Measurements from ENCODE around the gene SEC23B. TPM values are rescaled to one million over a fixed set of nuclear protein-coding genes. Genes with fewer than 3 reads are reported as not detected.
"Not testable (repeated sequence)": the region's sequence is repeated elsewhere in the genome, so short reads cannot be mapped to it uniquely, and the experiment has no call there.

The SEC23B gene
- total RNA-seq, 1 experiment from 2014 or later: 74.9 TPM

DNA sequence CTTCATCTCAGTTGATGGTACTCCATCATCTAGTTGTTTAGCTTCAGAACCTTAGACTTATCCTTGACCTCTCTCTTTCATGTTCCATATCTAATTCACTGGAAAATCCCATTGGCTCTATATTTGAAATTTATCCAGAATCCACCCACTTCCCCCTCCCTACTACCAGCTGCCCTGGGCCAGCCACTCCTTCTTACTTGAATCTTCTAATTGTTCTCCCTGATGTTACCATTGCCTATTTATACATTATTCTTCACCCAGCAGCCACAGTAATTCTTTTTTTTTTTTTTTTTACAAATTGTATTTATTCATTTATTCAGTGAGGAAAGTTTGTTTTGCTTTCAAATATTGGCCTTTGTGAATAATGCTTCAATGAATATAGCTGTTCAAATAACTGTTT is 8.2 kb downstream of the SEC23B start:
- in situ Hi-C loops (cut with HindIII; ENCODE audit: low pct_unique_long_range_greater_than_20kb, low sequenced_read_pairs): no loop called here
- DNase-seq (ENCODE audit: low read depth): no peak

DNA sequence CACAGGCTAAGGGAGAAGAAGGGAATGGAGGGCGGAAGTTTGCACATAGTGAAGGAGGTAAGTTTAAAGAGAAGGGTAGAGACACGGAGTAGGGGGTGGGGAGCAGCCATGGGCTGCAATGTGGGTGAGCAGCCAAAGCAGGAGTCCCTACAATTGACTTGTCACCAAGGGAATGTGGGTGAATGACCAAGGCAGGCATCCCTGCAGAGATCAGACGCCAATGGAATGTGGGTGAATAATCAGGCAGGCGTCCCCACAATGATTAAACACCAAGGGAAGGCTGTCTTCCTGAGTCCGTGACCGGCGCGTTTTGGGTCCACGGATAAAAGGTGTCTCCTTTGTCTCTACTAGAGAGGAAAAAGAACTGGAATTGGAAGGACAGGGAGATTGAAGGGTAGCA is 14.3 kb downstream of the SEC23B start:
- DNase-seq (ENCODE audit: low read depth); in situ Hi-C loops (cut with HindIII; ENCODE audit: low pct_unique_long_range_greater_than_20kb, low sequenced_read_pairs): not testable (repeated sequence)

DNA sequence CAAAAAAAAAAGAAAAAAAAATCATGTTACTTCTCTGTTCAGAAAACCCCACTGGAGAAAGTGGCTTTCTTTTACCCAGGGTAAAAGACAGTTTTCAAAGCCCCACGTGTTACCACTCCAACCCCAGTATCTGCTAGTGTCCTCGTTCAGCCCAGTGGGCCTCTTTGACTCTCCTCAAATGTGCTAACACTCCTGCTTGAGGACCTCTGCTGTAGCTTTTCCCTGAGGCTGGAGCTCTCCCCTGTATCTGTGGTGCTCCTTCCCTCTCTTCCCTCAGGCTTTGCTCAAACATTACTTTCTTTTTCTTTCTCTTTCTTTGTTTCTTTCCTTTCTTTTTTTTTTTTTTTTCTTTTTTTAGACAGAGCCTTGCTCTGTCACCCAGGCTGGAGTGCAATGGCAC is 15.3 kb downstream of the SEC23B start:
- DNase-seq (ENCODE audit: low read depth): no peak
- in situ Hi-C loops (cut with HindIII; ENCODE audit: low pct_unique_long_range_greater_than_20kb, low sequenced_read_pairs): no loop called here

DNA sequence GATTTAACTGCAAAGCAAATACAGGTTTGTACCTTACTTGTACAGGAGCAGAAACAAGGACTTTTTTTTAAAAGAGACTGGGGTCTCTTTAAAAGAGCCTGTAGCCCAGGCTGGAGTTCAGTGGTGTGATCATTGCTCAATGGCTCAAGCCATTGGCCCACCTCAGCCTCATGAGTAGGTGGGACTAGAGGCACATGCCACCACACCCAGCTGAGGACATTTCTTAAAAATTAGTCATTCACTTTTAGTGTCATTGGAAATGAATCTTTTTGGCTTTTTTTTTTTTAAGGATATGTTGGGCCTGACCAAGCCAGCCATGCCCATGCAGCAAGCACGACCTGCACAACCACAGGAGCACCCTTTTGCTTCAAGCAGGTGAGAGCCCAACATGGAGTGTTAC is 16.9 kb downstream of the SEC23B start:
- in situ Hi-C loops (cut with HindIII; ENCODE audit: low pct_unique_long_range_greater_than_20kb, low sequenced_read_pairs): no loop called here
- peak; percentile 59 for DNase-seq (ENCODE audit: low read depth)

DNA sequence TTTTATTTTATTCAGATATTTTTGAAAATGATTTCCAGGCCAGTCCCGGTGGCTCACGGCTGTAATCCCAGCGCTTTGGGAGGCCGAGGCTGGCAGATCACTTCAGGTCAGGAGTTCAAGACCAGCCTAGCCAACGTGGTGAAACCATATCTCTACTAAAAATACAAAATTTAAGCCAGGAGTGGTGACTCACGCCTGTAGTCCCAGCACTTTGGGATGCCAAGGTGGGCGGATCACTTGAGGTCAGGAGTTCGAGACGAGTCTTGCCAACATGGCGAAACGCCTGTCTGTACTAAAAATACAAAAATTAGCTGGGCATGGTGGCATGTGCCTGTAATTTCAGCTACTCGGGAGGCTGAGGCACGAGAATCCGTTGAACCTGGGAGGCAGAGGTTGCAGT is 19.0 kb downstream of the SEC23B start:
- in situ Hi-C loops (cut with HindIII; ENCODE audit: low pct_unique_long_range_greater_than_20kb, low sequenced_read_pairs); DNase-seq (ENCODE audit: low read depth): not testable (repeated sequence)

DNA sequence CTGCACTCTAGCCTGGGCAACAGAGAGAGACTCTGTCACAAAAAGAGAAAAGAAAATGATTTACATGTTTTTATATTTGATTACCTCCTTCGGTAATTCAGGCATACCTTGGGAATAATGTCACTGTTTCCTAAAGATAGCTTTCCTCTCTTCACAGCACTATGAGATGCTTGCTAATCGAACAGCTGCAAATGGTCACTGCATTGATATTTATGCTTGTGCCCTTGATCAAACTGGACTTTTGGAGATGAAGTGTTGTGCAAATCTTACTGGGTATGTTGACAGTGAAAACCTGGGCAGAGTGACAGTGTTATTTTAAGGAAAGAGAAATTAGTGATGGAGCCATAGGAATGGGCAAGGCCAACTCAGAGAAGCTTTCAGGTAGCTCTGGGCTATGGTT is 19.6 kb downstream of the SEC23B start:
- no peak for DNase-seq (ENCODE audit: low read depth)
- in situ Hi-C loops (cut with HindIII; ENCODE audit: low pct_unique_long_range_greater_than_20kb, low sequenced_read_pairs): no loop called here

DNA sequence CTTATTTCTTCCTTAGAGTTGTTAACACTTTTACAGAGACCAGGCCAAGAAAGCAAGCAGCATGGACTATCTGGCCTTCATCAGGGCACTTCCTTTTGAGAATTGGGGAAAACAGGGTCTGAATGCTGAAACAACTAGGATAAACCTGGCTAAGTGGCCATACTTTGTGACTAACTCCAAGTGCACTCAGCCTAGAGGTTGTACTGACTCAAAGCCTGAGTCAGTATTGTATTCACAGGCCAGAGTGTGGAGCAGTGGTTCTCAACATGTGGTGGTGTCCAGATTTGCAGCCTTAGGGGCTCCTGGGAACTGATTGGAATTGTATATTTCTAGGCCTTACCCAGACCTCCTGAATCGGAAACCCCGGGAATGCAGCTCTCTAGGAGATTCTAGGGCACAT is 20.1 kb downstream of the SEC23B start:
- in situ Hi-C loops (cut with HindIII; ENCODE audit: low pct_unique_long_range_greater_than_20kb, low sequenced_read_pairs): no loop called here
- DNase-seq (ENCODE audit: low read depth): no peak

DNA sequence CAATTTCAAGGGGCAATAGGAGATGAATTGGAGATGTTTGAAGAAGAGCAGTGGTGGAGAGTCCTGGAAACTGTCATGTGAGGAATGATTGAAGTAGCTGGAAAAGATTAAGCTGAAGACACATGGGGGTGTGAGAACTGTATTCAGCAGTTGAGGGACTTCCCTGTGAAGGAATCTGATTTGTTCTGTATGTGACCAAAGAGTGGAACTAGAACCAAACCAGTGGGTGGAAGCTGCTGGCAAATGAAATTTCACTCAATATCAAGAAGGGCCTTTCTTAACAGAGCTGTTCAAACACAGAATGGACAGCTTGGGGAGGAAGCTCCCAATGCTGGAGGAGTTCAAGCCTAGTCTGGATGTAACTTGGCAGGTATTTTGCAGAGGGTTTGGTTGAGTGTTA is 21.3 kb downstream of the SEC23B start:
- in situ Hi-C loops (cut with HindIII; ENCODE audit: low pct_unique_long_range_greater_than_20kb, low sequenced_read_pairs): no loop called here
- no peak for DNase-seq (ENCODE audit: low read depth)

DNA sequence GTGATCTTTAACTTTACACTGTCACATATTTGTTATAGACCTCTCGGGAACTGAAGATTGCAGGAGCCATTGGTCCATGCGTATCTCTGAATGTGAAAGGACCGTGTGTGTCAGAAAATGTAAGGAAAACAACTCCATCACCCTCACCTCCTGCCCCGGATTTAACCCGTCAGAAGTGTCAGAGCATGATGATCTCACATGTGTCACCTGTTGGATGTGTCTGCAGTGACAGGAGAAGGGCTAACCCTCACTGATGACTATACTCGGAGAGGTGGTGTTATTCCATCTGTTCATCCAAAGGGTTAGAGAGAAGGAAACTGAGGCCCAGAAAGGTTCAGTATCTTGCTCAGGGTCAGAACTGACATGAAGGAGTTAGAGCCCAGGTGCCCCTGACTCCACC is 24.9 kb downstream of the SEC23B start:
- in situ Hi-C loops (cut with HindIII; ENCODE audit: low pct_unique_long_range_greater_than_20kb, low sequenced_read_pairs): no loop called here
- DNase-seq (ENCODE audit: low read depth): no peak

DNA sequence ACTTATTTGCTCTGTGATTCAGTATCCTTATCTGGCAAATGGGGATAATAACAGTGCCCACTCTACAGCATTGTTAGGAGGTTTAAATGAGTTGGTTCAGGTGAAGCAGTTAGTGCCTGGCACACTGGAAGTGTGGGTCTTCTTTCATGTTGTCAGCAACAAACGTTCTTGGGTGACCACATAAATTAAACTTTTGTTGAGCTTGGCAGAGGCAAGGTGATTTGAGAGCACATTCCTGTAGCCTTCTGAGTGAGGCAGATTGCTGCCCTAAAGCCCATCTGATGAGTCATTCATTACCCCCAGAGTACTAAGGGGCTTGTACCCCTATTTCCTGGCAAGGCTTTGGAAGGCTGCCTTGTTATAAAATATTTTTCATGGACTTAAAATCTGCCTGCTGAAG is 25.8 kb downstream of the SEC23B start:
- in situ Hi-C loops (cut with HindIII; ENCODE audit: low pct_unique_long_range_greater_than_20kb, low sequenced_read_pairs): no loop called here
- DNase-seq (ENCODE audit: low read depth): no peak

DNA sequence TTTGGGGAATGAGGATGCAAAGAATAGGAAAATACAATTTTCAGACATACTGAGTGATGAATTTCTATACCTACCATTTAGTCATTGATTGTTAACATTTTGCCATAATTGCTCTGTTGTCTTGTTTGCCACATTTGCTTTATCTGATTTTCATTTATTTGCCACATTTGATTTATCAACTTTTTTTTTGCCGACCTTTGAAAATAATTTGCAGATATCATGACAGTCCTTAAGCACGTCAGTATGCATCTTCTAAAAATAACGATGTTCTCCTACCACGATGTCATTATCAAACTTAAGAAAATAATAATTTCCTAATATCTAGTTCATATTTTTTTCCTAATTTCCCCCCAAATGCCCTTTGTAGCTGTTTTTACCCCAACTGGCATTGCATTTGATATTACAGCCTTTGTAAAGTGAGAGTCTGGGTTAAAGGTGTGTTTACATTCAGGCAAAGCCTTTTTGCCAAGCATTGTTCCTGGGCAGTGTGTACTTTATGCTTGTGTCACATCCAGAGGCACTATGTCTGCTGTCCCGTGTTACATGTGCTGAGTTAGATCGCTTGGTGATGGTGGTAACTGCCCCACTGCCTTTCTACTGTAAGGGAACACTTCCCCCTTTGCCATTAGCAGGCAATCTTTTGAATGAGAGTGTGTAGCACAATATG is 26.4 kb downstream of the SEC23B start:
- in situ Hi-C loops (cut with HindIII; ENCODE audit: low pct_unique_long_range_greater_than_20kb, low sequenced_read_pairs): no loop called here
- DNase-seq (ENCODE audit: low read depth): no peak

DNA sequence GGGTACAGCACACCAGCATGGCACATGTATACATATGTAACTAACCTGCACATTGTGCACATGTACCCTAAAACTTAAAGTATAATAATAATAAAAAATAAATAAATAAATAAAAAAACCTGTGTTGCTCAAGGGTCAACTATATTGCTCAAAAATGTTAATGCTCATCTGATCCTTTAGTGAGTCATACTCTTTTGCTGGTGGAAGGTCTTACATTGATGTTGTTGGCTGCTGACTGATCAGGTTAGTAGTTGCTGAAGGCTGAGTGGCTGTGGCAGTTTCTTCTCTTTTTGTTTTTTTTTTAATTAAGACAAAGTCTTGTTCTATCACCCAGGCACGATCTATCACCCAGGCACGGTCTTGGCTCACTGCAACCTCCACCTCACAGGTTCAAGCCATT is 29.9 kb downstream of the SEC23B start:
- in situ Hi-C loops (cut with HindIII; ENCODE audit: low pct_unique_long_range_greater_than_20kb, low sequenced_read_pairs): no loop called here
- DNase-seq (ENCODE audit: low read depth): no peak

DNA sequence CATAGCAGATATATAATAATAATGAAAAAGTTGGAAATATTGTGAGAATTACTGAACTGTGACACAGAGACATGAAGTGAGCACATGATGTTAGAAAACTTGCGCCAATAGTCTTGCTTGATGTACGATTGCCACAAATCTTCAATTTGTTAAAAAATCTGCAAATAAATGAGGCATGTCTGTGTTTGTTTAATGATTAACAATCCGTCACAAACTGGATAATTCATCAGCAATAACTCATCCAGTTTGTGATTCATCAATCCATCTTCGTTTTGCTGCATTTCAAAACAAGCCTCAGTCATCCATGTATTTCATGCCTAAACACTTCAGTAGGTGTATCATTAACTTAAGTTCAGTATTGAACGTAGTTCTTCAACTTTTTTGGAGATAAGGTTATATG is 34.0 kb downstream of the SEC23B start:
- in situ Hi-C loops (cut with HindIII; ENCODE audit: low pct_unique_long_range_greater_than_20kb, low sequenced_read_pairs): no loop called here
- DNase-seq (ENCODE audit: low read depth): peak; percentile 90

DNA sequence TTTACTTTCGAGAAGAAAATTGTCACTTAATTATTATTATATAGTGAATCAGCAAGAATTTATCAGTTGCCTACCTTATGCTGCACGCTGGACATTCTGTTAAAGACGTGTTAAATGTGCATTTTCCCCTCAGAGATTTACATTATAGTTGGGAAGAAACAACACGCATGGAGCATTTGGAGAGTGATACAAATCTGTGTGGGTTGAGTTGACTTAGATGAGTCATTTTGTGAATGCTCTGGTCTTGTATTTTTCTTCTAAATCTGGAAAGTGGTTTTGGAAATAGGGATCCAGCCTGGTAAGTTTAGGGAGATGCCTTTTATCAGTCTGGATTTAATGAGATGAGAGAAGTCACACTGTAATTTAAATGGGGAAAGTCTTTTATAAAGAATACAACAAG is 35.5 kb downstream of the SEC23B start:
- in situ Hi-C loops (cut with HindIII; ENCODE audit: low pct_unique_long_range_greater_than_20kb, low sequenced_read_pairs): no loop called here
- DNase-seq (ENCODE audit: low read depth): no peak

DNA sequence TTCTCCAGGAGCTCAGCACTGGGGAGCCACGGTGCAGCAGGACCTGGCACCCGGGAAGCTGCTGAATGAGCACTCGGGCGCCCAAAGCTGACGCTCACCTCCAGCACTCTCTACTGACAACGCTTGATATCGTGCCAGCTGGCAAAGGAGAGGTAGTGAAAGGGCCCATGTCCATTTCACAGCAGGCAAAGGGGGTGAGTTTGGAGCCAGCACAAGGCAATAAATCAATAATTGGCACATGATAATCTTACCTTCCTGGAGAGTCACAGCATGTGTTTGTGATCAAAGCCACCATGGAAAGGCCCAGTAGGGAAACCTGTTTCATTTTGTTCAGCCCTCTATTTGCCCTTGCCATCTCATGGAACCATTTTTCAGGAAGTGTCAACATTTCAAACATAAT is 36.2 kb downstream of the SEC23B start:
- in situ Hi-C loops (cut with HindIII; ENCODE audit: low pct_unique_long_range_greater_than_20kb, low sequenced_read_pairs): no loop called here
- no peak for DNase-seq (ENCODE audit: low read depth)

DNA sequence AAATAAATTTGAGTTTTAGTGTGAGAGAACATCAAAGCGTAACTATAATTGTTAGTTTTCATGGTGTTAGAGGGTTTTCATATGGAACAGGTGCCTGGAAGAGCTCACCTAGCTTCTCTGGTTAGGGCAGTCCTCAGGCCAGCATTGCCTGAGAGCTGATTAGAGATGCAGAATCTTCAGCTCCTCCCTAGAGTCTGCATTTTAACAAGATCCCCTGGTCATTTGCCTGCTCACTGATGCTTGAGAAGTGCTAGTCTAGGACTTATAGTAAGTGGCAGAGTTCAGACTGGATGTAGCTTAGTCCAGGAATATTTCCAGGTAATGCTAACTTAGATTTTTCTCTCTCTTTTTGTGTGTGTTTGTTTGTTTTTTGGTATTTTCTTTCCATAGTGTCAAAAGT is 37.8 kb downstream of the SEC23B start:
- in situ Hi-C loops (cut with HindIII; ENCODE audit: low pct_unique_long_range_greater_than_20kb, low sequenced_read_pairs): no loop called here
- peak; percentile 39 for DNase-seq (ENCODE audit: low read depth)

DNA sequence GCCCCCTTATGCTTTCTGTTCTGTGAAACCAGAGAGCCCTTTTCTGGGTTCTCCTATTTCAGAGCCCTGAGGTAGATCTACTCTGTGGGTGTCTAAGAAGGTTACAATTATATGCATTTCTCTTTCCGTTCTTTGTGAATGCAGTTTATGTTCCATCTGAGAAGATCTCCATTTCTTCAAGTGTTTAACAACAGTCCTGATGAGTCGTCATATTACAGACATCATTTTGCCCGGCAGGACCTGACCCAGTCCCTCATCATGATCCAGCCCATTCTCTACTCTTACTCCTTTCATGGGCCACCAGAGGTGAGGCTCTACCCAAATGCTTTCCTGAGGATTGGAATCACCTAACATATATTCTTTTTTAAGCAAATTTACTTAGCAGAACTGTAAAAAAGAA is 40.7 kb downstream of the SEC23B start:
- no peak for DNase-seq (ENCODE audit: low read depth)
- in situ Hi-C loops (cut with HindIII; ENCODE audit: low pct_unique_long_range_greater_than_20kb, low sequenced_read_pairs): no loop called here

DNA sequence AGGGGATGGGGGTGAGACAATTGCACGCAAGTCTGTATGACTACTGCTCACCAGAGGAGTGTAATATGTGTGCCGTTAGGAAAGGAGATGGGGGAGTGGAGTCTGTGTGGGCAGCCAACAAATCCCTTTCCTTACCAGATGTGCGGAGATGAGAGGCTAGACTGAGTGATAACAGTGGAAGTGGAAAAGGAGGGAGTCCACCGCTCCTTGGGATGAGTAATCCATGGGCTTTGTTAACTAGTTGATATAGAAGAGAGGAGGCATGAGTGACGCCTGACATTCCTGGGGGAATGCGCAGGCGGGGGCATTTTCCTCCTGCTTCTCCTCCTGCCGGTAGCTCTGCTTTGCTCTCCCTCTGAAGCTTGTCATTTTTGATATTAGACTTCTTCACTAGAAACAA is 46.0 kb downstream of the SEC23B start:
- no peak for DNase-seq (ENCODE audit: low read depth)
- in situ Hi-C loops (cut with HindIII; ENCODE audit: low pct_unique_long_range_greater_than_20kb, low sequenced_read_pairs): no loop called here

DNA sequence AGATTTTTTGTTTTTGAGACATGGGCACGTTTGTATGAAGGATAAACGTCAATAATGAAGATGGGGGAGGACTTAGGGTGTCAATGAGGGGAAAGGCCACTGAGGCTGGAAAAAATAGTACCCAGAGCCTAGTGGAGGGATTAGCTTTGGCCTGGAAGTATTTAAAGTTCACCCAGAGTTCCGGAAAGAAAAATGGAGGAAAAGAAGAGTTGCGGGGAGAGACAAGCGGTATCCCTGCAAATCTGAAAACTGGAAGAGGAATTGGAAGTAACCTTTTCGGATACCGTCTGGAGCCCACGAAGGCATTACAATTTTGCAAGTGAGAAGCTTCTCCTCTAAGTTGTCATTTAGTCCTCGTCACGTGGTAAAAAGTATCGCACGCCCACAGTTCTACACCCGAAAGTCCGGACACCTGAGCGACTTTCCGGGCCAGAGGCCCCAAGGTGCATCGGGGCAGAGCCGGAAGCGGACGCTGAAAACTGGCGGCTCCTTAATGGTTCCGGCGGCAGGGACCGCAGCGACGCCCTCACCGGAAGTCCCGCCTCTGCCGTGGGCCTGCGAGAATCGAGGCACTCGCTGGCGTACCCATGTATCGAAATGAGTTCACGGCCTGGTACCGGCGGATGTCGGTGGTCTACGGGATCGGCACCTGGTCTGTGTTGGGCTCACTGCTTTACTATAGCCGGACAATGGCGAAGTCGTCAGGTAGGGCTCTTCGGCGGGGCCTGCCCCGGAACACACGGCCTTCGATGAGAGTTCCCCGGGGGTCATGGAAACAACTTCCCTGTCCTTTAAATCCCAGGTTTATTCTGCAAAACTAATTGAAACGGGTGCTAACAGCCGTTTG is 59.4 kb downstream of the SEC23B start, which contains the start of gene SMIM26:
Gene SMIM26 (plus strand): TSS at position 541 of the 847 bp plus-strand sequence. CDS start 47 bp downstream, at position 588.
- in situ Hi-C loops (cut with HindIII; ENCODE audit: low pct_unique_long_range_greater_than_20kb, low sequenced_read_pairs): no loop called here
- DNase-seq (ENCODE audit: low read depth): peak; percentile 88

DNA sequence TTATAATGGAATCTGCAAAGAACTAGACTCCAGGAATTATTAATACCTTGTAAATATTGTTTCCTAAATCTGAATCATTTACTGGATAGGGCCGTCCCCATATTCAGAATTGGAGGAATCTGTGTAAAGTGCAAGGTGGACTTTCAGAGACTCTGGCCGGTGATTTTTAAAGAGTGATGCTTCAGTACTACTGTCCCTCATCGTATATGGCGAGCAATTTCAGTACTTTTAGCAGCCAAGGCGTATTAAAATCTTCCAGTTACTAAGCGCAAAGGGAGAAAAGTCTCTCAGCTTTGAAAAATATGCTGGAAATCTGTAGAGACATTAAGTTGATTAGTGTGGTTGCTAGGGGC is 60.0 kb downstream of the SEC23B start:
- in situ Hi-C loops (cut with HindIII; ENCODE audit: low pct_unique_long_range_greater_than_20kb, low sequenced_read_pairs): no loop called here
- DNase-seq (ENCODE audit: low read depth): no peak

Measured in Caki2 (cell line).